ENCODE results near the gene CXCR6. TPM values are rescaled to one million over a fixed set of nuclear protein-coding genes. Genes with fewer than 3 reads are reported as not detected.

Gene CXCR6
- total RNA-seq, 1 experiment from 2014 or later, result not detected

- H3K4me1 Mint-ChIP-seq (ENCODE audit: low read depth, unreplicated experiment), result no peaks in the 10 kb centered on the region
- no peak for DNase-seq
- intact Hi-C loops (cut with micrococcal nuclease; ENCODE audit: unreplicated experiment), result no loop called here
- BruUV-seq (replicated peaks), result no TSS peak
- no peak overlapping the region for H3K27ac Mint-ChIP-seq (ENCODE audit: unreplicated experiment)
- H3K4me3 Mint-ChIP-seq (ENCODE audit: low read depth, unreplicated experiment), result no peak overlapping the region
- CTCF ChIA-PET, result no interaction called here
- no peaks in the 10 kb centered on the region for H3K27me3 Mint-ChIP-seq (ENCODE audit: unreplicated experiment)
- no peak for TF ChIP-seq CTCF (IDR thresholded peaks at IDR 0.05; ENCODE audit: unreplicated experiment)
- no peaks in the 10 kb centered on the region for H3K9me3 Mint-ChIP-seq (ENCODE audit: low read depth, unreplicated experiment)
- H3K36me3 Mint-ChIP-seq (ENCODE audit: insufficient read depth, unreplicated experiment), result no peaks in the 10 kb centered on the region
These were observed 25.9 kb upstream of the CXCR6 start for GRCh38 chr3:45917146-45917898.

GRCh38 chr3:45921158-45922038, 21.9 kb upstream of the CXCR6 start:
- intact Hi-C loops (cut with micrococcal nuclease; ENCODE audit: unreplicated experiment), result no loop called here
- Mint-ChIP-seq H3K4me3 (ENCODE audit: low read depth, unreplicated experiment) (no peak overlapping the region), H3K27me3 (ENCODE audit: unreplicated experiment) (no peaks in the 10 kb centered on the region), H3K9me3 (ENCODE audit: low read depth, unreplicated experiment) (no peaks in the 10 kb centered on the region), H3K4me1 (ENCODE audit: low read depth, unreplicated experiment) (no peaks in the 10 kb centered on the region), H3K36me3 (ENCODE audit: insufficient read depth, unreplicated experiment) (no peaks in the 10 kb centered on the region), H3K27ac (ENCODE audit: unreplicated experiment) (no peak overlapping the region)
- no TSS peak for BruUV-seq (replicated peaks)
- no peak for TF ChIP-seq CTCF (IDR thresholded peaks at IDR 0.05; ENCODE audit: unreplicated experiment)
- CTCF ChIA-PET, result interaction anchor here (0.6 kb wide), 1 partner anchor 515 kb away, joined by 3 read pairs; no protein-coding TSS in a partner anchor
- DNase-seq, result no peak

GRCh38 chr3:45922039-45922326, 21.3 kb upstream of the CXCR6 start:
- TF ChIP-seq CTCF (IDR thresholded peaks at IDR 0.05; ENCODE audit: unreplicated experiment), result no peak
- intact Hi-C loops (cut with micrococcal nuclease; ENCODE audit: unreplicated experiment), result no loop called here
- no peak overlapping the region for H3K4me3 Mint-ChIP-seq (ENCODE audit: low read depth, unreplicated experiment)
- no peaks in the 10 kb centered on the region for H3K4me1 Mint-ChIP-seq (ENCODE audit: low read depth, unreplicated experiment)
- BruUV-seq (replicated peaks), result no TSS peak
- no peaks in the 10 kb centered on the region for H3K36me3 Mint-ChIP-seq (ENCODE audit: insufficient read depth, unreplicated experiment)
- DNase-seq, result no peak
- H3K27ac Mint-ChIP-seq (ENCODE audit: unreplicated experiment), result no peak overlapping the region
- no peaks in the 10 kb centered on the region for H3K9me3 Mint-ChIP-seq (ENCODE audit: low read depth, unreplicated experiment)
- CTCF ChIA-PET, result no interaction called here
- no peaks in the 10 kb centered on the region for H3K27me3 Mint-ChIP-seq (ENCODE audit: unreplicated experiment)

- BruUV-seq (replicated peaks), result no TSS peak
- intact Hi-C loops (cut with micrococcal nuclease; ENCODE audit: unreplicated experiment), result no loop called here
- CTCF ChIA-PET, result no interaction called here
These were observed 20.2 kb upstream of the CXCR6 start for GRCh38 chr3:45922950-45923590.

More at GRCh38 chr3:45922950-45923590, 20.2 kb upstream of the CXCR6 start:
- Mint-ChIP-seq H3K9me3 (ENCODE audit: low read depth, unreplicated experiment) (no peaks in the 10 kb centered on the region), H3K4me1 (ENCODE audit: low read depth, unreplicated experiment) (no peaks in the 10 kb centered on the region), H3K27ac (ENCODE audit: unreplicated experiment) (no peak overlapping the region), H3K36me3 (ENCODE audit: insufficient read depth, unreplicated experiment) (no peaks in the 10 kb centered on the region), H3K4me3 (ENCODE audit: low read depth, unreplicated experiment) (no peak overlapping the region), H3K27me3 (ENCODE audit: unreplicated experiment) (no peaks in the 10 kb centered on the region)
- TF ChIP-seq CTCF (IDR thresholded peaks at IDR 0.05; ENCODE audit: unreplicated experiment), result no peak
- no peak for DNase-seq
